PC-3 (cell line): ENCODE data around the gene ST6GALNAC3.

Source experiments
- EZH2 ChIP-seq: fragments of 300-600 bp; sonication (generic); IDR thresholded peaks from one replicate; pipeline ENCODE4 v1.6.1; 2017; ENCODE audit warnings: antibody characterized with exemption, mild to moderate bottlenecking, low read length; ENCODE audit not compliant: unreplicated experiment
- TF ChIP-seq, protein P1 (sequence below): fragments of 300-600 bp; sonication (generic); conservative IDR thresholded peaks from 2 replicates; pipeline ENCODE4 v1.5.1; 2017; ENCODE audit warnings: antibody characterized with exemption, low read depth, mild to moderate bottlenecking, low read length

DNA sequence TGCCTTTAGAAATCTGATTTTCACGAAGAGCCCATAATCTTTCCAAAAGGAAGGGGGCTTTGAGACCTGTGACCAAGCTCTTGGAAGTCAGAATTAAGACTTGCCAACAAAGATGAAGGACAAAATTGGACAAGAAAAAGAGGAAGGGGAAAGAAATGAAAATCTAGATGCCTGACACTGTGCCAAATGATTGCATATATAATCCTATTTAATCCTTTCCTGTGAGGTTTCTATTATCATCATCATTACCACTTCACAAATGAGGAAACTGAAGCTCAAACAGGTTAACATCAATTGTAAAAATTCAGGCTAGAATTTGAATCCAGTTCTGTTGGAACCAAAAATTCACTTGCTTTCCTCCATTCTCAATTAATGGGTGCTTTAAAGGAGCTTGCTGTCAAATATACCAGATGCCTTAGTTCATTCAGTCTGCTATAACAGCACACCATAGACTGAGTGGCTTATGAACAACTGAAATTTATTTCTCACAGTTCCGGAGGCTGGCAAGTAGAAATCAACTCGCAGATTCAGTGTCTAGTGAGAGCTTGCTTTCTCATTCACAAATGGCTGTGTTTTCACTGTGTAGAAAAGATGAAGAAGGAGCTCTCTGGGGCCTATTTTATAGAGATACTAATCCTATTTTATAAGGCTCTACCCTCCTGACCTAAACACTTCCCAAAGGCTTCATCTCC is 595.2 kb downstream of the ST6GALNAC3 start:
- TF ChIP-seq, protein P1, sequence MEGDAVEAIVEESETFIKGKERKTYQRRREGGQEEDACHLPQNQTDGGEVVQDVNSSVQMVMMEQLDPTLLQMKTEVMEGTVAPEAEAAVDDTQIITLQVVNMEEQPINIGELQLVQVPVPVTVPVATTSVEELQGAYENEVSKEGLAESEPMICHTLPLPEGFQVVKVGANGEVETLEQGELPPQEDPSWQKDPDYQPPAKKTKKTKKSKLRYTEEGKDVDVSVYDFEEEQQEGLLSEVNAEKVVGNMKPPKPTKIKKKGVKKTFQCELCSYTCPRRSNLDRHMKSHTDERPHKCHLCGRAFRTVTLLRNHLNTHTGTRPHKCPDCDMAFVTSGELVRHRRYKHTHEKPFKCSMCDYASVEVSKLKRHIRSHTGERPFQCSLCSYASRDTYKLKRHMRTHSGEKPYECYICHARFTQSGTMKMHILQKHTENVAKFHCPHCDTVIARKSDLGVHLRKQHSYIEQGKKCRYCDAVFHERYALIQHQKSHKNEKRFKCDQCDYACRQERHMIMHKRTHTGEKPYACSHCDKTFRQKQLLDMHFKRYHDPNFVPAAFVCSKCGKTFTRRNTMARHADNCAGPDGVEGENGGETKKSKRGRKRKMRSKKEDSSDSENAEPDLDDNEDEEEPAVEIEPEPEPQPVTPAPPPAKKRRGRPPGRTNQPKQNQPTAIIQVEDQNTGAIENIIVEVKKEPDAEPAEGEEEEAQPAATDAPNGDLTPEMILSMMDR = no peak
- TF ChIP-seq EZH2 = no peak
